ENCODE measurements around the gene MOGAT3. TPM values are rescaled to one million over a fixed set of nuclear protein-coding genes. Genes with fewer than 3 reads are reported as not detected.

Gene MOGAT3
- total RNA-seq, 1 experiment from 2014 or later = 0.15 TPM

DNA sequence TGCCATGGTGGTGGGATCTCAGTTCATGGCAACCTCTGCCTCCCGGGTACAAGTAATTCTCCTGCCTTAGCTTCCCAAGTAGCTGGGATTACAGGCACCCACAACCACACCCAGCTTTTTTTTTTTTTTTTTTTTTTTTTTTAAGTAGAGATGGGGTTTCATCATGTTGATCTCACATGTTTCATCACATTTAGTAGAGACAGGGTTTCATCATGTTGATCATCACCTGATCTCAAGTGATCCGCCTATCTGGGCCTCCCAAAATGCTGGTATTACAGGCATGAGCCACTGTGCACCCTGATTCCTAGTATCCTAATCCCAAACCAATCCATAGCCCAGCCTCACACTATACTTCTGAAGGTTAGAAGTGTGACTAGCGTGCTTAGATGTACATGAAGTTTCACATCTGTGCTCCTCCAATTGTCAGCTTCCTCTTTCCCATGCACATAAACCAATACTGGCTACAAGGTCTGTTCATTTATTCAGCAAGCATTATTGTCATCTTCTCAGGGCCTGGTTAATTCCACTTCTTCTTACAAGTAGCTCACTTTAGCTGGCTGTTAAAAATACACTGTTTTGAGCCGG is 13.9 kb downstream of the MOGAT3 start:
- H3K14ac ChIP-seq (ENCODE audit: insufficient read depth, low read length) = no peak overlapping the region
- Mint-ChIP-seq H3K36me3 (ENCODE audit: insufficient read depth in 1 of 3, low read depth in 3 of 3) (no peaks in the 10 kb centered on the region), H3K4me3 (no peak overlapping the region; a peak in 1 of 5 replicates)

More for the DNA sequence above, 13.9 kb downstream of the MOGAT3 start:
- Histone ChIP-seq H3T11ph (ENCODE audit: low read length) (no peak overlapping the region), H4K5ac (ENCODE audit: insufficient read length, low read depth, low read length) (no peak overlapping the region), H2AFZ (ENCODE audit: low read length) (no peak overlapping the region), H4K91ac (ENCODE audit: insufficient read length, low read depth, low read length) (no peak overlapping the region), H3K27ac (ENCODE audit: insufficient read length, low read depth, low read length) (no peak overlapping the region), H2BK120ac (ENCODE audit: low read depth, low read length, poor library complexity, severe bottlenecking) (no peak overlapping the region), H3K56ac (ENCODE audit: insufficient read length, low read depth, low read length) (no peak overlapping the region), H3K18ac (ENCODE audit: insufficient read length, low read depth, low read length) (no peak overlapping the region), H3K79me1 (ENCODE audit: insufficient read depth, low read depth, low read length, poor library complexity, severe bottlenecking) (no peaks in the 10 kb centered on the region), H2AK5ac (ENCODE audit: insufficient read length, low read length) (no peak overlapping the region), H2BK5ac (ENCODE audit: insufficient read length, low read length) (no peak overlapping the region), H4K20me1 (ENCODE audit: control insufficient read depth, insufficient read depth, insufficient read length) (no peaks in the 10 kb centered on the region), H3K4me2 (ENCODE audit: insufficient read depth, insufficient read length, low read length) (no peak overlapping the region), H3K23ac (ENCODE audit: insufficient read length, low read depth, low read length) (no peak overlapping the region), H3K9ac (ENCODE audit: extremely low read depth, insufficient read length, low read length) (no peak overlapping the region), H3K23me2 (ENCODE audit: insufficient read length, low read depth, low read length, poor library complexity, severe bottlenecking) (peaks cover 2% of the 10 kb centered on the region), H3K9me3 (ENCODE audit: control insufficient read depth, low read depth, low read length) (no peaks in the 10 kb centered on the region), H3K4ac (ENCODE audit: low read depth, low read length) (no peak overlapping the region), H2BK15ac (ENCODE audit: low read depth, low read length) (no peak overlapping the region), H4K8ac (replicated peaks; ENCODE audit: insufficient read length, low read depth, low read length) (no peak overlapping the region), H2BK20ac (ENCODE audit: low read depth, low read length, poor library complexity, severe bottlenecking) (no peak overlapping the region), H3K79me2 (ENCODE audit: insufficient read depth, low read length) (no peaks in the 10 kb centered on the region), H2BK12ac (ENCODE audit: insufficient read length, low read depth, low read length) (no peak overlapping the region), H3K27me3 (ENCODE audit: insufficient read depth, low read length) (no peaks in the 10 kb centered on the region), H3K4me1 (ENCODE audit: insufficient read depth, low read length) (no peaks in the 10 kb centered on the region; the same call in 1 of the 2 replicates)
- WGBS (ENCODE audit: extremely low coverage, insufficient read length, low lambda C conversion rate) = no CpG with 5 or more reads among the region's 4 CpGs
- Mint-ChIP-seq H3K4me1 (peaks cover 6 to 7% of the 10 kb centered on the region in 2 experiments), H3K27me3 (ENCODE audit: low read depth) (peaks cover 10% of the 10 kb centered on the region), H3K9me3 (no peaks in the 10 kb centered on the region), H3K27ac (no peak overlapping the region)
- no peak for DNase-seq
- TF ChIP-seq, protein P1, sequence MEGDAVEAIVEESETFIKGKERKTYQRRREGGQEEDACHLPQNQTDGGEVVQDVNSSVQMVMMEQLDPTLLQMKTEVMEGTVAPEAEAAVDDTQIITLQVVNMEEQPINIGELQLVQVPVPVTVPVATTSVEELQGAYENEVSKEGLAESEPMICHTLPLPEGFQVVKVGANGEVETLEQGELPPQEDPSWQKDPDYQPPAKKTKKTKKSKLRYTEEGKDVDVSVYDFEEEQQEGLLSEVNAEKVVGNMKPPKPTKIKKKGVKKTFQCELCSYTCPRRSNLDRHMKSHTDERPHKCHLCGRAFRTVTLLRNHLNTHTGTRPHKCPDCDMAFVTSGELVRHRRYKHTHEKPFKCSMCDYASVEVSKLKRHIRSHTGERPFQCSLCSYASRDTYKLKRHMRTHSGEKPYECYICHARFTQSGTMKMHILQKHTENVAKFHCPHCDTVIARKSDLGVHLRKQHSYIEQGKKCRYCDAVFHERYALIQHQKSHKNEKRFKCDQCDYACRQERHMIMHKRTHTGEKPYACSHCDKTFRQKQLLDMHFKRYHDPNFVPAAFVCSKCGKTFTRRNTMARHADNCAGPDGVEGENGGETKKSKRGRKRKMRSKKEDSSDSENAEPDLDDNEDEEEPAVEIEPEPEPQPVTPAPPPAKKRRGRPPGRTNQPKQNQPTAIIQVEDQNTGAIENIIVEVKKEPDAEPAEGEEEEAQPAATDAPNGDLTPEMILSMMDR (conservative IDR thresholded peaks at IDR 0.05) = no peak
